ENCODE measurements around the gene ODC1. TPM values are rescaled to one million over a fixed set of nuclear protein-coding genes. Genes with fewer than 3 reads are reported as not detected.
"Not testable (repeated sequence)": the region's sequence is repeated elsewhere in the genome, so short reads cannot be mapped to it uniquely, and the experiment has no call there.

Gene ODC1
- polyA plus RNA-seq, 1 experiment = 86.9 TPM

- no peak for DNase-seq (ENCODE audit: low read depth)
- TF ChIP-seq, protein P1, sequence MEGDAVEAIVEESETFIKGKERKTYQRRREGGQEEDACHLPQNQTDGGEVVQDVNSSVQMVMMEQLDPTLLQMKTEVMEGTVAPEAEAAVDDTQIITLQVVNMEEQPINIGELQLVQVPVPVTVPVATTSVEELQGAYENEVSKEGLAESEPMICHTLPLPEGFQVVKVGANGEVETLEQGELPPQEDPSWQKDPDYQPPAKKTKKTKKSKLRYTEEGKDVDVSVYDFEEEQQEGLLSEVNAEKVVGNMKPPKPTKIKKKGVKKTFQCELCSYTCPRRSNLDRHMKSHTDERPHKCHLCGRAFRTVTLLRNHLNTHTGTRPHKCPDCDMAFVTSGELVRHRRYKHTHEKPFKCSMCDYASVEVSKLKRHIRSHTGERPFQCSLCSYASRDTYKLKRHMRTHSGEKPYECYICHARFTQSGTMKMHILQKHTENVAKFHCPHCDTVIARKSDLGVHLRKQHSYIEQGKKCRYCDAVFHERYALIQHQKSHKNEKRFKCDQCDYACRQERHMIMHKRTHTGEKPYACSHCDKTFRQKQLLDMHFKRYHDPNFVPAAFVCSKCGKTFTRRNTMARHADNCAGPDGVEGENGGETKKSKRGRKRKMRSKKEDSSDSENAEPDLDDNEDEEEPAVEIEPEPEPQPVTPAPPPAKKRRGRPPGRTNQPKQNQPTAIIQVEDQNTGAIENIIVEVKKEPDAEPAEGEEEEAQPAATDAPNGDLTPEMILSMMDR (IDR thresholded peaks at IDR 0.05; ENCODE audit: insufficient read depth, low read depth, low read length) = no peak
- POLR2A ChIA-PET = no interaction called here
Measured at GRCh38 chr2:10457846-10458598, 9.9 kb upstream of the ODC1 start.

GRCh38 chr2:10457195-10457594, 9.1 kb upstream of the ODC1 start:
- H3K27me3 ChIP-seq (ENCODE audit: control insufficient read depth, insufficient read depth, low read length) = not testable (repeated sequence)

More at GRCh38 chr2:10457846-10458598, 9.9 kb upstream of the ODC1 start:
- Histone ChIP-seq H3K36me3 (ENCODE audit: control insufficient read depth, insufficient read depth, low read length) (no peaks in the 10 kb centered on the region), H3K4me3 (ENCODE audit: low read depth, low read length) (no peak overlapping the region), H3K27me3 (ENCODE audit: control insufficient read depth, insufficient read depth, low read length) (peaks cover 12% of the 10 kb centered on the region; the same call in 1 of the 2 replicates)
- CTCF ChIA-PET = no interaction called here

DNA sequence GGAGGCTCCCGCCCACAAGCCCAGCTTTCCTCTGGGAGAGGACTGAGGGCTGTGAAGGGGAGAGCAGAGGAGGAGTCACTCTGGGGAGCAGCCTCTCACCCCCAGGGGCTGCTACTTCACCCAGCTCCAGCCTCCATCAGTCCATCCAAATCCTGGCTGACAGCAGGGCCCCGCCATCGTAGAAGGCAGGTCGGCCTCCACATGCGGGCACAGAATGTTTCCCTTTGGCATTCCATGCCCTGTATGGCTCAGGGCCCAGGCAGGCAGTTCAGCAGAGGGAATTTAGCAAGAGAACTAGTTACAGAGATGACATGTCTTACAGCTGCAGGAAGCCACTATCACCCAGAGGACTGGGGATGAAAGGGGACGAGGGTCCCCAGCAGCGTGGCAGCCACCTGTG, 6.4 kb upstream of the ODC1 start:
- ChIA-PET POLR2A (no interaction called here), CTCF (interaction anchor here (1.3 to 1.4 kb wide), 2 partner anchors 10 to 19 kb away, joined by 3 to 6 read pairs; no protein-coding TSS in a partner anchor)
- DNase-seq (ENCODE audit: low read depth) = no peak
- H3K27me3 ChIP-seq (ENCODE audit: control insufficient read depth, insufficient read depth, low read length) = peaks cover 6% of the 10 kb centered on the region; the same call in 1 of the 2 replicates
- no peaks in the 10 kb centered on the region for H3K36me3 ChIP-seq (ENCODE audit: control insufficient read depth, insufficient read depth, low read length)
- TF ChIP-seq, protein P1 (IDR thresholded peaks at IDR 0.05; ENCODE audit: insufficient read depth, low read depth, low read length) = no peak
- H3K4me3 ChIP-seq (ENCODE audit: low read depth, low read length) = no peak overlapping the region

More at GRCh38 chr2:10457195-10457594, 9.1 kb upstream of the ODC1 start:
- H3K4me3 ChIP-seq (ENCODE audit: low read depth, low read length); POLR2A ChIA-PET; DNase-seq (ENCODE audit: low read depth); CTCF ChIA-PET; H3K36me3 ChIP-seq (ENCODE audit: control insufficient read depth, insufficient read depth, low read length): not testable (repeated sequence)

- no peak for DNase-seq (ENCODE audit: low read depth)
- Histone ChIP-seq H3K4me3 (ENCODE audit: low read depth, low read length) (no peak overlapping the region), H3K27me3 (ENCODE audit: control insufficient read depth, insufficient read depth, low read length) (peaks cover 3% of the 10 kb centered on the region; the same call in 1 of the 2 replicates), H3K36me3 (ENCODE audit: control insufficient read depth, insufficient read depth, low read length) (no peaks in the 10 kb centered on the region)
- POLR2A ChIA-PET = no interaction called here
- TF ChIP-seq, protein P1 (IDR thresholded peaks at IDR 0.05; ENCODE audit: insufficient read depth, low read depth, low read length) = no peak
- CTCF ChIA-PET = interaction anchor here (1.3 to 1.4 kb wide), 2 partner anchors 11 to 19 kb away, joined by 3 to 6 read pairs; no protein-coding TSS in a partner anchor
Measured at GRCh38 chr2:10453905-10454298, 5.8 kb upstream of the ODC1 start.

GRCh38 chr2:10452956-10453904, 5.1 kb upstream of the ODC1 start:
- DNase-seq (ENCODE audit: low read depth) = no peak
- Histone ChIP-seq H3K27me3 (ENCODE audit: control insufficient read depth, insufficient read depth, low read length) (peaks cover 1% of the 10 kb centered on the region; the same call in 1 of the 2 replicates), H3K4me3 (ENCODE audit: low read depth, low read length) (no peak overlapping the region), H3K36me3 (ENCODE audit: control insufficient read depth, insufficient read depth, low read length) (no peaks in the 10 kb centered on the region)
- TF ChIP-seq, protein P1 (IDR thresholded peaks at IDR 0.05; ENCODE audit: insufficient read depth, low read depth, low read length) = no peak
- CTCF ChIA-PET = interaction anchor here (1.1 kb wide), 1 partner anchor 207 kb away, joined by 4 read pairs; no protein-coding TSS in a partner anchor
- POLR2A ChIA-PET = no interaction called here
